Transverse colon (tissue), 3 donors: ENCODE results near the gene LEFTY1.

Experiments
- EP300 ChIP-seq: sonication (generic); formaldehyde crosslinking; IDR thresholded peaks from one replicate; pipeline ENCODE4 v1.6.1; 2017; ENCODE audit warnings: antibody characterized with exemption, low read depth
- TF ChIP-seq, protein P1 (sequence below), 5 experiments: fragments of 200-600 bp in 3 of 5; fragments of 450-650 bp in 2 of 5; sonication (generic) in 3 of 5; IDR thresholded peaks; 1 replicate in 2 of 5; 2 replicates in 3 of 5; pipeline ENCODE4 v1.5.1; 2016 to 2017; ENCODE audit warnings: antibody characterized with exemption in 5 of 5, inconsistent platforms in 3 of 5, mild to moderate bottlenecking in 2 of 5, moderate library complexity in 1 of 5

- TF ChIP-seq EP300, result no peak
- TF ChIP-seq, protein P1, sequence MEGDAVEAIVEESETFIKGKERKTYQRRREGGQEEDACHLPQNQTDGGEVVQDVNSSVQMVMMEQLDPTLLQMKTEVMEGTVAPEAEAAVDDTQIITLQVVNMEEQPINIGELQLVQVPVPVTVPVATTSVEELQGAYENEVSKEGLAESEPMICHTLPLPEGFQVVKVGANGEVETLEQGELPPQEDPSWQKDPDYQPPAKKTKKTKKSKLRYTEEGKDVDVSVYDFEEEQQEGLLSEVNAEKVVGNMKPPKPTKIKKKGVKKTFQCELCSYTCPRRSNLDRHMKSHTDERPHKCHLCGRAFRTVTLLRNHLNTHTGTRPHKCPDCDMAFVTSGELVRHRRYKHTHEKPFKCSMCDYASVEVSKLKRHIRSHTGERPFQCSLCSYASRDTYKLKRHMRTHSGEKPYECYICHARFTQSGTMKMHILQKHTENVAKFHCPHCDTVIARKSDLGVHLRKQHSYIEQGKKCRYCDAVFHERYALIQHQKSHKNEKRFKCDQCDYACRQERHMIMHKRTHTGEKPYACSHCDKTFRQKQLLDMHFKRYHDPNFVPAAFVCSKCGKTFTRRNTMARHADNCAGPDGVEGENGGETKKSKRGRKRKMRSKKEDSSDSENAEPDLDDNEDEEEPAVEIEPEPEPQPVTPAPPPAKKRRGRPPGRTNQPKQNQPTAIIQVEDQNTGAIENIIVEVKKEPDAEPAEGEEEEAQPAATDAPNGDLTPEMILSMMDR (IDR thresholded peaks at IDR 0.05), result no peak
Observed at GRCh38 chr1:225890346-225891228, 1.6 kb upstream of the LEFTY1 start.
